GM12873 (cell line): ENCODE results near the gene B4GALT5.

ENCODE experiments used
- CTCF ChIP-seq: IDR thresholded peaks from 2 replicates; pipeline ENCODE4 v1.5.1; 2012; ENCODE audit warnings: low read depth, mild to moderate bottlenecking, moderate library complexity, low read length, control low read depth; ENCODE audit not compliant: insufficient read depth; ENCODE audit errors: missing control alignments

The B4GALT5 gene

GRCh38 chr20:49602345-49603208 is 111.1 kb downstream of the B4GALT5 start:
- TF ChIP-seq CTCF = no peak

- no peak for TF ChIP-seq CTCF
Observed at GRCh38 chr20:49601153-49601924, 112.3 kb downstream of the B4GALT5 start.

- no peak for TF ChIP-seq CTCF
Observed at GRCh38 chr20:49599746-49600113, 113.9 kb downstream of the B4GALT5 start.

- no peak for TF ChIP-seq CTCF
Observed at GRCh38 chr20:49597825-49598395, 115.8 kb downstream of the B4GALT5 start.

- TF ChIP-seq CTCF = no peak
Observed at GRCh38 chr20:49595811-49596561, 117.7 kb downstream of the B4GALT5 start.

GRCh38 chr20:49595346-49595745 is 118.3 kb downstream of the B4GALT5 start:
- TF ChIP-seq CTCF = no peak

GRCh38 chr20:49594931-49595315 is 118.8 kb downstream of the B4GALT5 start:
- TF ChIP-seq CTCF = no peak
